Thyroid gland (tissue), 4 donors: ENCODE results near the gene JMJD1C. TPM values are rescaled to one million over a fixed set of nuclear protein-coding genes. Genes with fewer than 3 reads are reported as not detected.

Experiments
- DNase-seq, 2 donors: peaks; one replicate each; pipeline ENCODE4 v3.0.0-alpha.2; 2019
- H3K27ac ChIP-seq, 3 donors: fragments of 200-600 bp; sonication (generic); 1 replicate in 2 of 3; 2 replicates in 1 of 3; pipeline ENCODE4 v1.5.1; 2016 to 2019; ENCODE audit warnings: mild to moderate bottlenecking in 1 of 3, moderate library complexity in 1 of 3
- H3K27me3 ChIP-seq: fragments of 200-600 bp; sonication (generic); one replicate; pipeline ENCODE4 v1.5.1; 2019
- H3K36me3 ChIP-seq, 2 donors: fragments of 200-600 bp; sonication (generic); one replicate each; pipeline ENCODE4 v1.5.1; 2016 to 2019
- H3K4me1 ChIP-seq, 2 donors: fragments of 200-600 bp; sonication (generic); one replicate each; pipeline ENCODE4 v1.5.1; 2017 to 2019
- H3K4me3 ChIP-seq, 3 donors: fragments of 200-600 bp; sonication (generic); replicated peaks in 1 of 3; 1 replicate in 2 of 3; 2 replicates in 1 of 3; pipeline ENCODE4 v1.5.1; 2016; ENCODE audit warnings: mild to moderate bottlenecking in 1 of 3
- H3K9me3 ChIP-seq: fragments of 200-600 bp; sonication (generic); one replicate; pipeline ENCODE4 v1.5.1; 2017
- CTCF ChIP-seq, 6 experiments: fragments of 200-600 bp in 3 of 6; fragments of 450-650 bp in 3 of 6; sonication (generic) in 3 of 6; IDR thresholded peaks; one replicate each; pipeline ENCODE4 v1.5.1; 2016 to 2019; ENCODE audit warnings: antibody characterized with exemption in 6 of 6, mild to moderate bottlenecking in 2 of 6, inconsistent platforms in 1 of 6, moderate library complexity in 1 of 6
- POLR2A ChIP-seq, 2 donors: fragments of 450-650 bp; IDR thresholded peaks; one replicate each; pipeline ENCODE4 v1.6.1; 2017; ENCODE audit warnings: antibody characterized with exemption in 2 of 2, mild to moderate bottlenecking in 2 of 2, moderate library complexity in 1 of 2
- WGBS, 2 donors: methylation state at CpG; one replicate each; pipeline ENCODE4 v1.1.5; 2017; 5-methylcytosine and 5-hydroxymethylcytosine counted together
- intact Hi-C: fragments of 100-400 bp; cut with DNase I; formaldehyde crosslinking; loops from one replicate; pipeline ENCODE4 v1.15.1; 2023
- total RNA-seq, 4 donors: library from RNA; depleted of rRNA; stranded (reverse); fragments of >200 nt; gene quantifications; one replicate each; pipeline ENCODE4 v1.2.3, GENCODE V29; 2016

Gene JMJD1C
- total RNA-seq, 4 donors from 2014 or later: 120 to 168 (median 136) TPM

GRCh38 chr10:63273577-63273976 is 192.2 kb downstream of the JMJD1C start:
- Histone ChIP-seq H3K36me3 (no peaks in the 10 kb centered on the region), H3K4me3 (no peak overlapping the region), H3K27me3 (no peaks in the 10 kb centered on the region), H3K27ac (peak overlapping the region; percentile 7 to 40 (median 11)), H3K9me3 (no peaks in the 10 kb centered on the region), H3K4me1 (peaks cover 9 to 28% of the 10 kb centered on the region in 2 donors)
- TF ChIP-seq CTCF (IDR thresholded peaks at IDR 0.05): no peak
- TF ChIP-seq POLR2A (IDR thresholded peaks at IDR 0.05): no peak
- DNase-seq: no peak
- intact Hi-C loops: loop anchor here (10.0 kb wide), 1 partner anchor 191 kb away; the partner anchor contains the start of gene JMJD1C

DNA sequence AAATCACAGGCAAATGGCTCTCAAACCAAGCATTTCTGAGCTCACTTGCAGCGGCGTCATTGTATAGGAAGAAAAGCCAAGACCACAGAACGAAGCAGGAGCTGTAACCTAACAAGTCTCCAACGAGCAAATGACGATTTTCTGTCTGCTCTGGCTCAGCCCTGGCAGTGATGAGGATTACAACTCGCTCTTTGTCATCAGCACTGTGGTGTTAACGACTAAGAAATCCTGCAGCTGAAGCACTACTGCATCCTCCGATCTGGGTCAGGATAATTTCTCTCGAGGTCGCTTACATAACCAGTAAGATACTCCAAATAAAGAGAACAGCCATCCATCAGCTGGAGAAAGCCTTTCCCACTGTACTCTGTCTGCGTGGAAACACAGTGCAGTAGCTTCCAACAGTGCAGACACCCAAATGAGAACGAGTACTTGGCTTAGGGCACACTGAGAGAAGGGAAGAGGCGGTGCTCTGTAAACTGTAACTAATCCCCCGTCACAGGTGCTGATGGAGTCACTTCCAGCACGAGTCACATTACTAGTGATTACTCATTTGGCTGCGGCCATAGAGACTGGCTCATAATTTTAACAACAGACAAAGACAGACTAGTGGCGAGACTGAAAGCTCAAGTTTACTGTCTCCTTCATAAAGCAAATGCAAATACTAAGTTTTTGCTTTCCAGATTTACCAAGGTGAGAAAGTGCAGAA is 196.8 kb downstream of the JMJD1C start:
- 0 to 1% methylated on average over 14 to 17 of the region's 17 CpGs for WGBS, 2 donors
- Histone ChIP-seq H3K4me1 (peaks cover 6 to 21% of the 10 kb centered on the region in 2 donors), H3K36me3 (no peaks in the 10 kb centered on the region), H3K27ac (peak overlapping the region; percentile 95 to 98 (median 96)), H3K27me3 (no peaks in the 10 kb centered on the region), H3K9me3 (no peaks in the 10 kb centered on the region), H3K4me3 (peak overlapping the region in 2 of 3 donors; percentile 33 to 75)
- DNase-seq: peak; percentile 83 to 85
- TF ChIP-seq CTCF (IDR thresholded peaks at IDR 0.05) (peak in 3 of 6 experiments; percentile 24 to 62 (median 46)), POLR2A (IDR thresholded peaks at IDR 0.05) (peak; percentile 57 to 97)
- intact Hi-C loops: no loop called here

GRCh38 chr10:63268149-63268797 is 197.5 kb downstream of the JMJD1C start:
- no peaks in the 10 kb centered on the region for H3K9me3 ChIP-seq
- peak overlapping the region in 2 of 3 donors; percentile 33 to 75 for H3K4me3 ChIP-seq
- H3K4me1 ChIP-seq: peaks cover 6 to 18% of the 10 kb centered on the region in 2 donors
- DNase-seq: no peak
- no peaks in the 10 kb centered on the region for H3K36me3 ChIP-seq
- TF ChIP-seq POLR2A (IDR thresholded peaks at IDR 0.05) (no peak), CTCF (IDR thresholded peaks at IDR 0.05) (no peak)
- intact Hi-C loops: no loop called here
- H3K27me3 ChIP-seq: no peaks in the 10 kb centered on the region
- 0% methylated on average over 3 of the region's 3 CpGs for WGBS, 2 donors
- H3K27ac ChIP-seq: peak overlapping the region; percentile 95 to 98 (median 96)

DNA sequence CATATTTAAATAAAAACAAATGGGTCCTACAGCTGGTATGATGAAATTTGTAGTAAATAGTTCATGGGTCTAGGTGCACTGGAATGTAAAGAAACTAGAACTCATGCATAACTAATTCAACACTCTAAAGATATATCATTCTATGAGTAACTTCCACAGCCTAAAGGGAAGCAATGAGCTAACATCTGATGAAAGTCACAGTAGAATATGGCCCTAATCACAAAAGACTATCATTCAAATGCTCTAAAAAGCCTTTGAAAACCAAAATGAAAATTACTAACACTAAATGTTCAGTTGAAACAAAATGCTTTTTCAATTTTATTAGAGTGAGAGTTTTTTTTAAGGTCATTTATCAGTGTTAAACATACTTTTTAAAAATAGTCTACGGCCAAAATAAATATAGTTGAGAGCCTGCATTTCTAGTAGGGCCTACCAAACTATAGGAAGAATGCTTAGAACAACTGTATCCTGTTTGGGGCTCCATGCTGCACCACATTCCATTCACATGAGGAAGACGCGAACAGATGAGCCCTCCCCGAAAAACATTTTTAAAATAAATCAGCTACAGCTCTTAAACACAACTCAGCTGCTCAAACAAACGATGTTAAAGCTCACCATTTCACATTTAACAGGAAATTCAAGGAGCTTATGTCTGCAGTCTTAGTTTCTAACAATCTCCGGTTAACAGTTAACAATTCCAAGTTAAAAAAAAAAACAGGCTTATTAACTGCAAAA is 198.2 kb downstream of the JMJD1C start:
- DNase-seq: peak in 1 of 2 donors; percentile 18
- Histone ChIP-seq H3K27me3 (no peaks in the 10 kb centered on the region), H3K36me3 (no peaks in the 10 kb centered on the region), H3K4me1 (peaks cover 11 to 22% of the 10 kb centered on the region in 2 donors), H3K4me3 (peak overlapping the region in 2 of 3 donors; percentile 33 to 75), H3K27ac (peak overlapping the region; percentile 95 to 98 (median 96)), H3K9me3 (no peaks in the 10 kb centered on the region)
- intact Hi-C loops: no loop called here
- TF ChIP-seq POLR2A (IDR thresholded peaks at IDR 0.05): no peak
- 0 to 1% methylated on average over 6 of the region's 6 CpGs for WGBS, 2 donors
